MM.1S (cell line): ENCODE data around the gene FGF14.

ENCODE experiments used
- DNase-seq: peaks from one replicate; pipeline ENCODE4 v3.0.0-alpha.2; 2015
- H2AFZ ChIP-seq: fragments of 300-600 bp; sonication (generic); 2 replicates; pipeline ENCODE4 v1.6.0; 2016; ENCODE audit warnings: antibody characterized with exemption, low read length
- H3F3A ChIP-seq: fragments of 300-600 bp; sonication (generic); 2 replicates; pipeline ENCODE4 v1.6.1; 2016; ENCODE audit warnings: mild to moderate bottlenecking, antibody characterized with exemption, low read length, moderate library complexity, mixed read lengths; ENCODE audit not compliant: insufficient read depth
- H3K27ac ChIP-seq: fragments of 300-600 bp; sonication (generic); 2 replicates; pipeline ENCODE4 v1.5.1; 2016; ENCODE audit warnings: mild to moderate bottlenecking, low read length
- H3K27me3 ChIP-seq: fragments of 300-600 bp; sonication (generic); replicated peaks from 2 replicates; pipeline ENCODE4 v1.6.0; 2016; ENCODE audit warnings: low read length; ENCODE audit not compliant: insufficient read depth
- H3K36me3 ChIP-seq: fragments of 300-600 bp; sonication (generic); replicated peaks from 2 replicates; pipeline ENCODE4 v1.6.1; 2016; ENCODE audit warnings: mild to moderate bottlenecking, low read length, mixed read lengths; ENCODE audit not compliant: insufficient read depth
- H3K4me1 ChIP-seq: fragments of 300-600 bp; sonication (generic); 2 replicates; pipeline ENCODE4 v1.6.1; 2016; ENCODE audit warnings: low read length, mixed read lengths
- H3K4me2 ChIP-seq: fragments of 300-600 bp; sonication (generic); 2 replicates; pipeline ENCODE4 v1.6.0; 2016; ENCODE audit warnings: low read depth, low read length
- H3K4me3 ChIP-seq: fragments of 300-600 bp; sonication (generic); 2 replicates; pipeline ENCODE4 v1.5.1; 2016; ENCODE audit warnings: low read length, mixed read lengths
- H3K79me2 ChIP-seq: fragments of 300-600 bp; sonication (generic); 2 replicates; pipeline ENCODE4 v1.6.1; 2016; ENCODE audit warnings: mixed run types, low read length, mixed read lengths
- H3K9ac ChIP-seq: fragments of 300-600 bp; sonication (generic); 2 replicates; pipeline ENCODE4 v1.6.1; 2016; ENCODE audit warnings: low read length, mixed read lengths
- H3K9me2 ChIP-seq: fragments of 300-600 bp; sonication (generic); replicated peaks from 2 replicates; pipeline ENCODE4 v1.6.1; 2016; ENCODE audit warnings: mild to moderate bottlenecking, low read length, mixed read lengths; ENCODE audit not compliant: insufficient read depth
- H3K9me3 ChIP-seq: fragments of 300-600 bp; sonication (generic); replicated peaks from 2 replicates; pipeline ENCODE4 v1.6.1; 2016; ENCODE audit warnings: mild to moderate bottlenecking, low read length, mixed read lengths; ENCODE audit not compliant: insufficient read depth
- H4K20me1 ChIP-seq: fragments of 300-600 bp; sonication (generic); 2 replicates; pipeline ENCODE4 v1.6.1; 2016; ENCODE audit warnings: mild to moderate bottlenecking, low read length, moderate library complexity, mixed read lengths; ENCODE audit not compliant: insufficient read depth
- EZH2 ChIP-seq: fragments of 300-600 bp; sonication (generic); optimal IDR thresholded peaks from 2 replicates; pipeline ENCODE3; 2017; ENCODE audit warnings: low read depth, mild to moderate bottlenecking, antibody characterized with exemption, low read length, mixed read lengths
- EZH2phosphoT487 ChIP-seq: fragments of 300-600 bp; sonication (generic); IDR thresholded peaks from 2 replicates; pipeline ENCODE4 v1.6.1; 2018; ENCODE audit warnings: antibody characterized with exemption, low read length
- TF ChIP-seq, protein P1 (sequence below): fragments of 300-600 bp; sonication (generic); IDR thresholded peaks from 2 replicates; pipeline ENCODE4 v1.5.1; 2016; ENCODE audit warnings: antibody characterized with exemption, low read length, mixed read lengths

Gene FGF14

DNA sequence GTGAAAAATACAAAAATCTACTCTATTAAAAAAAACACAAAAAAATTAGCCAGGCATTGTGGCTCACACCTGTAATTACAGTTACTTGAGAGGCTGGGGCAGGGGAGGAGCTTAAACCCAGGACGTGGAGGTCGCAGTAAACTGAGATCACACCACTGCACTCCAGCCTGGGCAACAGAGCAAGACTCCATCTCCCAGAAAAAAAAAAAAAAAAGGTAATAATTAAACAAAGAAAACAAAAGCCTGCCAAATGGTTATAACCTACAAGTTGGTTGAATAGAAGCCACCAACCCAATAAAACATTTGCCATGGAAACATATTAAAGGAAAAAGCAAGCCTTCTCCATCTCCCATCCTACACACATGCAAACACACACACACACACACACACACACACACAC is 694.2 kb downstream of the FGF14 start:
- TF ChIP-seq EZH2 (no peak), EZH2phosphoT487 (no peak)
- TF ChIP-seq, protein P1, sequence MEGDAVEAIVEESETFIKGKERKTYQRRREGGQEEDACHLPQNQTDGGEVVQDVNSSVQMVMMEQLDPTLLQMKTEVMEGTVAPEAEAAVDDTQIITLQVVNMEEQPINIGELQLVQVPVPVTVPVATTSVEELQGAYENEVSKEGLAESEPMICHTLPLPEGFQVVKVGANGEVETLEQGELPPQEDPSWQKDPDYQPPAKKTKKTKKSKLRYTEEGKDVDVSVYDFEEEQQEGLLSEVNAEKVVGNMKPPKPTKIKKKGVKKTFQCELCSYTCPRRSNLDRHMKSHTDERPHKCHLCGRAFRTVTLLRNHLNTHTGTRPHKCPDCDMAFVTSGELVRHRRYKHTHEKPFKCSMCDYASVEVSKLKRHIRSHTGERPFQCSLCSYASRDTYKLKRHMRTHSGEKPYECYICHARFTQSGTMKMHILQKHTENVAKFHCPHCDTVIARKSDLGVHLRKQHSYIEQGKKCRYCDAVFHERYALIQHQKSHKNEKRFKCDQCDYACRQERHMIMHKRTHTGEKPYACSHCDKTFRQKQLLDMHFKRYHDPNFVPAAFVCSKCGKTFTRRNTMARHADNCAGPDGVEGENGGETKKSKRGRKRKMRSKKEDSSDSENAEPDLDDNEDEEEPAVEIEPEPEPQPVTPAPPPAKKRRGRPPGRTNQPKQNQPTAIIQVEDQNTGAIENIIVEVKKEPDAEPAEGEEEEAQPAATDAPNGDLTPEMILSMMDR: no peak
- no peaks in the 10 kb centered on the region for H3F3A ChIP-seq
- no peaks in the 10 kb centered on the region for H3K27me3 ChIP-seq
- H3K36me3 ChIP-seq: no peaks in the 10 kb centered on the region
- H3K9ac ChIP-seq: no peak overlapping the region
- no peaks in the 10 kb centered on the region for H3K9me2 ChIP-seq
- H3K4me2 ChIP-seq: no peak overlapping the region
- H3K4me3 ChIP-seq: no peak overlapping the region
- no peaks in the 10 kb centered on the region for H4K20me1 ChIP-seq
- H3K4me1 ChIP-seq: peaks cover 12% of the 10 kb centered on the region; the same call in 1 of the 2 replicates
- DNase-seq: no peak
- H3K79me2 ChIP-seq: no peaks in the 10 kb centered on the region
- no peak overlapping the region for H2AFZ ChIP-seq
- H3K9me3 ChIP-seq: no peaks in the 10 kb centered on the region
- no peak overlapping the region for H3K27ac ChIP-seq

DNA sequence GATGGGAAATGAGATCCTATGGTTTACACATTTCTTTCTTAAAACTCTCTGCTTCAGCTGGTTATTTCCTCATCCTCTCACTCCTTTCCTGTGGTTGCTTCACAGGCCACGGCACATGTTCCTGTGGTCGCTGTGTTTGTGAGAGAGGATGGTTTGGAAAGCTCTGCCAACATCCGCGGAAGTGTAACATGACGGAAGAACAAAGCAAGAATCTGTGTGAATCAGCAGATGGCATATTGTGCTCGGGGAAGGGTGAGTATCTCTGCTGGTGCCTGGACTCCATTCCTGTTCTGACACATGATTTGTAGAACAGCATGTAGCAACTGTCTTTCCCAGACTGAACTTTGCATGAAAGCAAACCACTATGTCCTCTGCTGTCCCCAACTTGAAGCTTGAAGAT is 695.2 kb downstream of the FGF14 start:
- H3K9ac ChIP-seq: no peak overlapping the region
- no peak for DNase-seq
- no peaks in the 10 kb centered on the region for H3K9me3 ChIP-seq
- H3K79me2 ChIP-seq: no peaks in the 10 kb centered on the region
- no peaks in the 10 kb centered on the region for H3K27me3 ChIP-seq
- H4K20me1 ChIP-seq: no peaks in the 10 kb centered on the region
- H3K4me3 ChIP-seq: no peak overlapping the region
- H3K4me2 ChIP-seq: no peak overlapping the region
- H3F3A ChIP-seq: no peaks in the 10 kb centered on the region
- TF ChIP-seq, protein P1: no peak
- TF ChIP-seq EZH2: no peak
- no peak for TF ChIP-seq EZH2phosphoT487
- H3K27ac ChIP-seq: no peak overlapping the region
- no peak overlapping the region for H2AFZ ChIP-seq
- H3K4me1 ChIP-seq: 0 out of 2 replicates have a peak, but pooled peaks cover 2% of the 10 kb centered on the region
- no peaks in the 10 kb centered on the region for H3K9me2 ChIP-seq
- H3K36me3 ChIP-seq: no peaks in the 10 kb centered on the region

DNA sequence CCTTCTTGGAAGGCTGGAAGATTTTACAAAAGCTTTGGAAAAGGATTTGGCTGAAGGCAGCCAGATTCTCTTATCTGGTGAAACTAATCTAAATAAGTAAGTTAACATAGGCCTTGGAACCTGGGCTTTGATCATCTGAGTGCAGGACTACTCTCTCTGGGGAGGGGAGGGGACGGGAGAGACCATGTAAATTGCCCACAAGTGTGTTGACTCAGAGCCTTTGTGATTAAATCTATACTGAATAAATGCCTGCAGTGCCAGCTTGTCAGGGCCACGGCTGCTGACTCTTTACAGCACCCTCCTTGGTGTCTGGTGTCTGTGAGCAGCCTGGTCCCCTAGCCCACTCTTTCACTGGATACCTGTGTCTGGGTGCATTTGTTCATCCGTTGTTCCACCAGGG is 698.0 kb downstream of the FGF14 start:
- Histone ChIP-seq H4K20me1 (no peaks in the 10 kb centered on the region), H3K27me3 (no peaks in the 10 kb centered on the region), H3K4me3 (no peak overlapping the region), H3F3A (no peaks in the 10 kb centered on the region), H3K4me1 (no peaks in the 10 kb centered on the region), H3K27ac (no peak overlapping the region), H3K9me3 (no peaks in the 10 kb centered on the region), H2AFZ (no peak overlapping the region), H3K9ac (no peak overlapping the region), H3K4me2 (no peak overlapping the region), H3K36me3 (no peaks in the 10 kb centered on the region), H3K9me2 (no peaks in the 10 kb centered on the region), H3K79me2 (no peaks in the 10 kb centered on the region)
- no peak for TF ChIP-seq EZH2
- TF ChIP-seq EZH2phosphoT487: no peak
- TF ChIP-seq, protein P1: no peak
- no peak for DNase-seq
